ENCODE results near the gene HPGD. TPM values are rescaled to one million over a fixed set of nuclear protein-coding genes. Genes with fewer than 3 reads are reported as not detected.

HPGD gene
- total and polyA plus RNA-seq, 9 of the 15 experiments (the other 6 are each of a cell fraction or from before 2014, with no cell fraction given) = 2.3 to 8.6 (median 4.8) TPM

GRCh38 chr4:174538123-174538875 lies 16.0 kb upstream of the HPGD start (continued):
- TF ChIP-seq CLOCK (CRISPR knock-in tag; IDR thresholded peaks at IDR 0.05; ENCODE audit: borderline replicate concordance) (no peak), ESRRA (IDR thresholded peaks at IDR 0.05; ENCODE audit: borderline replicate concordance, low read depth) (no peak), CAMTA2 (CRISPR knock-in tag; conservative IDR thresholded peaks at IDR 0.05) (no peak), SMAD3 (CRISPR knock-in tag; conservative IDR thresholded peaks at IDR 0.05) (no peak), HSF4 (CRISPR knock-in tag; IDR thresholded peaks at IDR 0.05; ENCODE audit: borderline replicate concordance) (no peak), ZNF24 (IDR thresholded peaks at IDR 0.05) (no peak), GTF3C2 (IDR thresholded peaks at IDR 0.05; ENCODE audit: borderline replicate concordance, extremely low read depth, insufficient read length) (no peak), MAX (CRISPR knock-in tag; IDR thresholded peaks at IDR 0.05) (no peak), MCM3 (IDR thresholded peaks at IDR 0.05) (no peak), ZBTB43 (CRISPR knock-in tag; IDR thresholded peaks at IDR 0.05) (no peak), RREB1 (CRISPR knock-in tag; IDR thresholded peaks at IDR 0.05) (no peak), ZNF431 (CRISPR knock-in tag; IDR thresholded peaks at IDR 0.05) (no peak), MCM5 (IDR thresholded peaks at IDR 0.05; ENCODE audit: low read depth) (no peak)
